Measurements from ENCODE around the gene HNF4A. TPM values are rescaled to one million over a fixed set of nuclear protein-coding genes. Genes with fewer than 3 reads are reported as not detected.

The HNF4A gene
- total RNA-seq, 1 donor from 2014 or later: 0.18 TPM

DNA sequence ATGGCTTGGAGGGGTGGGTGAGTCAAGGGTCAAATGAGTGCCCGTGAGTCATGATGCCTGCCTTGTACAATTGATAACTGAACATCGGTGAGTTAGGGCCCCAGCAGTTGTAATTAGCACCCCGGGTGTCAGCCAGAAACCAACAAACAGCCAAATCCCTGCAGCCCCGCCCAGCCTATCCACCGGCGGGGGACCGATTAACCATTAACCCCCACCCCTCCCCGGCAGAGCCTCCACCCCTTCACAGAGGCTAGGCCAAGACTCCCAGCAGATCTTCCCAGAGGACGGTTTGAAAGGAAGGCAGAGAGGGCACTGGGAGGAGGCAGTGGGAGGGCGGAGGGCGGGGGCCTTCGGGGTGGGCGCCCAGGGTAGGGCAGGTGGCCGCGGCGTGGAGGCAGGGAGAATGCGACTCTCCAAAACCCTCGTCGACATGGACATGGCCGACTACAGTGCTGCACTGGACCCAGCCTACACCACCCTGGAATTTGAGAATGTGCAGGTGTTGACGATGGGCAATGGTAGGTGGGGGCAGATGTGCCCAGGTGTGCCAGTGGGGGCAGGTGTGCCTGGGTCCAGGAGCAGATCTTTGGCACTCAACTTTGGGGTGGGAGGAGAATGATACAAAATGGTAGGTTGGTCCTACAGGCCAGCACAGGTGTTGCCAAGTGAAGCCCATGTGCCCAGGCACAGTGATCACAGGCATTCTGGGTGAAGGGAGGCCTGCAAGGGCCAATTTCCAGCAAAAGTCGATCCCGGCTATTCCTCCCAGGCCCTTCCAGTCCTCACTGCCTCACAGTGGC lies 45.7 kb downstream of the HNF4A start:
- DNase-seq (no peak), ATAC-seq (no peak)
- H3K4me3 ChIP-seq: no peak overlapping the region
- TF ChIP-seq, protein P1, sequence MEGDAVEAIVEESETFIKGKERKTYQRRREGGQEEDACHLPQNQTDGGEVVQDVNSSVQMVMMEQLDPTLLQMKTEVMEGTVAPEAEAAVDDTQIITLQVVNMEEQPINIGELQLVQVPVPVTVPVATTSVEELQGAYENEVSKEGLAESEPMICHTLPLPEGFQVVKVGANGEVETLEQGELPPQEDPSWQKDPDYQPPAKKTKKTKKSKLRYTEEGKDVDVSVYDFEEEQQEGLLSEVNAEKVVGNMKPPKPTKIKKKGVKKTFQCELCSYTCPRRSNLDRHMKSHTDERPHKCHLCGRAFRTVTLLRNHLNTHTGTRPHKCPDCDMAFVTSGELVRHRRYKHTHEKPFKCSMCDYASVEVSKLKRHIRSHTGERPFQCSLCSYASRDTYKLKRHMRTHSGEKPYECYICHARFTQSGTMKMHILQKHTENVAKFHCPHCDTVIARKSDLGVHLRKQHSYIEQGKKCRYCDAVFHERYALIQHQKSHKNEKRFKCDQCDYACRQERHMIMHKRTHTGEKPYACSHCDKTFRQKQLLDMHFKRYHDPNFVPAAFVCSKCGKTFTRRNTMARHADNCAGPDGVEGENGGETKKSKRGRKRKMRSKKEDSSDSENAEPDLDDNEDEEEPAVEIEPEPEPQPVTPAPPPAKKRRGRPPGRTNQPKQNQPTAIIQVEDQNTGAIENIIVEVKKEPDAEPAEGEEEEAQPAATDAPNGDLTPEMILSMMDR (IDR thresholded peaks at IDR 0.05): no peak
- no peak overlapping the region for H3K27ac ChIP-seq
- no peaks in the 10 kb centered on the region for H3K9me3 ChIP-seq
- H3K27me3 ChIP-seq (ENCODE audit: low read depth): no peaks in the 10 kb centered on the region
- intact Hi-C loops (cut with DNase I): no loop called here
- no peaks in the 10 kb centered on the region for H3K36me3 ChIP-seq
- H3K4me1 ChIP-seq: no peaks in the 10 kb centered on the region

DNA sequence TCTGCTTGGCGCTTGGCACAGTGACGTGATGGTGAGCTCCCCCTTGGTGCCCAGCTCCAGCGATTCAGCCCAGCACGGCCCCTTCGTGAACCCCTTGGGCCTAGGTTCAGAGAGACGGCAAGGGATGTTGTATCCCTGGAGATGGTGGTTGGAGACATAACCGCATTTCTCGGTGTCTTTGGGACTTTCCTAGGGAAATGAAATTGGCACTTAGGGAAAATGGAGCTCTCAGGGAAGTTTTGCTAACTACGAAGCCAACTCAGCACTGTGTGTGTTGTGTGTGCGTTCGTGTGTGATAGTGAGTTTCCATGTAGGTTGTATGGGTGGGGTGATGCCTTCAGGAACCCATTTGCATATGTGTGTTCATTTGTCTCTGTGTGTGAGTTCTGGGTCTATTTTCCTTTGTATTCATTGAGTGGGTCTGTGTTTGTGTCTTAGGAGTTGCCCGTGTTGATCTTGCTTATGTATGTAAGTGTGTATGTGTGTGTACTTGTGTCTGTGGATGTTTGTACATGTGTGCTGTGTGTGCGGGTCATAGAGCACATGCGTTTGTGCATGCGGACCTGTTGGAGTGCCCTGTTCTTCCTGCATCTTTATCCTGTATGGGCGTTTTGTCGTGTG lies 46.4 kb downstream of the HNF4A start:
- Histone ChIP-seq H3K36me3 (no peaks in the 10 kb centered on the region), H3K27ac (no peak overlapping the region), H3K4me3 (no peak overlapping the region), H3K4me1 (no peaks in the 10 kb centered on the region), H3K9me3 (no peaks in the 10 kb centered on the region), H3K27me3 (ENCODE audit: low read depth) (no peaks in the 10 kb centered on the region)
- no peak for ATAC-seq
- TF ChIP-seq, protein P1 (IDR thresholded peaks at IDR 0.05): no peak
- no peak for DNase-seq
- intact Hi-C loops (cut with DNase I): no loop called here

DNA sequence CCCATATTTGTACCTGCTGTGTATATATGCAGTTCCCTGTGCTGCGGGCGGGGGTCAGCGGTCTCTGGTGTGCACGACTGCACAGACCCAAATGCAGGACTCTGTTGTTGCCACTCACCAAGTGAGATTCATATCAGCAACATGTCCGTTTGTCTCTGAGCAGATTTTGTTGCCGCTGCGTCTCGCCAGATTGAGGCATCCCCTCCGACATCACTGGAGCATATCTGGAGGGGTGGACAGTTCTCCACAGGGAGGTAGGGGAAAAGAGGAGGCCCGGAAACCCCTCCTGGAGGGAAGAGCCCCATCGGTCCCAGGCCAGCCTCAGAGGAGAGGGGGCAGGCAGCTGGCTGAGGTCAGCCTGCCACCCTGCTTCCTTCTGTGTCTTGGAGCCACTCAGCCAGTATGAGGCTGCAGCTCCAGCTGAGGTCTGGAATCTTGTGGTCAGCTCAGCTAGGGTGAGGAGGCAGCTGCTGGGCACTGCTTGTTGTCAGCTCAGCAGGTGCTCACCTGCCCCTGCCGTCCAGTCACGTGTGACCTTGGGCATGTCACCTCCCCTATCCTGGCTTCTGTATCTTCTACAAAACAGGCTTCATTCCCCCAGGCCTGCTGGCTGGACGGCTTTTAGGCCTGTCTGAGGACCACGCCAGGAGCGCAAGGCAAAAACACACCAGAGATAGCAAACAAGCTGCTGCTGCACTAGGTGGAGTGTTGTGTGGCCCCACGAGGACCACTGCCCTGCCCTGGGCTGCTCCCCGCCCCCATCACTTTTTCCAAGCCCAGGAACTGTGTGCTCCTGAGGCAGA lies 47.1 kb downstream of the HNF4A start:
- Histone ChIP-seq H3K27me3 (ENCODE audit: low read depth) (no peaks in the 10 kb centered on the region), H3K36me3 (no peaks in the 10 kb centered on the region), H3K4me3 (no peak overlapping the region), H3K4me1 (no peaks in the 10 kb centered on the region), H3K27ac (no peak overlapping the region), H3K9me3 (no peaks in the 10 kb centered on the region)
- DNase-seq: no peak
- intact Hi-C loops (cut with DNase I): no loop called here
- TF ChIP-seq, protein P1 (IDR thresholded peaks at IDR 0.05): no peak
- no peak for ATAC-seq

DNA sequence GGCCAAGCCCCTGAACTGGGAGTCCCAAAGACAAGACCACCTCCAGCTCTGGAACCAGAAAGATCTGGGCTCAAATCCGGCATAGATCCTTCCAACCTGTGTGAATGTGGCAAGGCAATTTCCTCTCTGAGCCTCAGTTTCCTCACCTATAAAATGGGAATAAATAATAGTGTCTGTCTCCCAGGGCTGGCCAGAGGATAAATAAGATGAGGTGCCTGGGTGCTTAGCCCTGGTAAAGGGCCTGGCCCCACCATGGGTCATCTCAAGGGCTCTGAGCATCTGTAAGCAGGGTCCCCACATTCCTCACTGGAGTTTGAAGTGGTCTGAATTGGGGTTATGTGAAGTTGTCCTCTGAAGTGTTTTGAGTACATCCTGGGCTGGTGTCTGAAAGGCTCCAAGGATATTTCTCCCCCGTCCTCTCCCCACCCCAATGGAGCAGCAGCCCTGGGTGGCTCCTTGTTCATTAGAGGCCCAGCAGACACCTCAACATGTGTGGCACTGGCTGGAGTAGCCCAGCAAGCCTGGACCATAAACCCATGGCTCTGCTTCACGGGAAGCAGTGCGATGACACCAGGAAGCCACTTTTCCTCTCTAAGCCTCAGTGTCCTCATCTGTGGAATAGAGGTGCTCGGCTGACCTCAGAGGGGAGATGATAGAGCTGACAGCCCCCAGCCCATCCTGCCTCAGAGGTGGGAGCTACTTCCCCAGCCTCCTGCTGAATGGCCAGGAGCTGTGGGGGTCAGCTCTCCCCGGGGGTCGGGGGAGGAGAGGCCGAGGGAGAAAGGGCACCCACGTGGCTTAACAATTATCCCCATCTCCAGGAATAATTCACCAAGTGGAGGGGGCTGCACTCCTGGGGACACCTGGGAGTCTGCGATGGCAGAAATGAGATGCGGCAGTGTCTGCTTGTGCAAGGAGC lies 48.0 kb downstream of the HNF4A start:
- H3K4me3 ChIP-seq: no peak overlapping the region
- no peak for DNase-seq
- H3K36me3 ChIP-seq: no peaks in the 10 kb centered on the region
- H3K9me3 ChIP-seq: no peaks in the 10 kb centered on the region
- no peaks in the 10 kb centered on the region for H3K4me1 ChIP-seq
- ATAC-seq: no peak
- no peaks in the 10 kb centered on the region for H3K27me3 ChIP-seq (ENCODE audit: low read depth)
- intact Hi-C loops (cut with DNase I): no loop called here
- TF ChIP-seq, protein P1 (IDR thresholded peaks at IDR 0.05): no peak
- H3K27ac ChIP-seq: no peak overlapping the region
